ENCODE measurements around the gene EIF3I. TPM values are rescaled to one million over a fixed set of nuclear protein-coding genes. Genes with fewer than 3 reads are reported as not detected.

The EIF3I gene
- total and polyA plus RNA-seq, 2 of the 13 experiments (the other 11 are each of a cell fraction or from before 2014, with no cell fraction given): 210 to 223 TPM

DNA sequence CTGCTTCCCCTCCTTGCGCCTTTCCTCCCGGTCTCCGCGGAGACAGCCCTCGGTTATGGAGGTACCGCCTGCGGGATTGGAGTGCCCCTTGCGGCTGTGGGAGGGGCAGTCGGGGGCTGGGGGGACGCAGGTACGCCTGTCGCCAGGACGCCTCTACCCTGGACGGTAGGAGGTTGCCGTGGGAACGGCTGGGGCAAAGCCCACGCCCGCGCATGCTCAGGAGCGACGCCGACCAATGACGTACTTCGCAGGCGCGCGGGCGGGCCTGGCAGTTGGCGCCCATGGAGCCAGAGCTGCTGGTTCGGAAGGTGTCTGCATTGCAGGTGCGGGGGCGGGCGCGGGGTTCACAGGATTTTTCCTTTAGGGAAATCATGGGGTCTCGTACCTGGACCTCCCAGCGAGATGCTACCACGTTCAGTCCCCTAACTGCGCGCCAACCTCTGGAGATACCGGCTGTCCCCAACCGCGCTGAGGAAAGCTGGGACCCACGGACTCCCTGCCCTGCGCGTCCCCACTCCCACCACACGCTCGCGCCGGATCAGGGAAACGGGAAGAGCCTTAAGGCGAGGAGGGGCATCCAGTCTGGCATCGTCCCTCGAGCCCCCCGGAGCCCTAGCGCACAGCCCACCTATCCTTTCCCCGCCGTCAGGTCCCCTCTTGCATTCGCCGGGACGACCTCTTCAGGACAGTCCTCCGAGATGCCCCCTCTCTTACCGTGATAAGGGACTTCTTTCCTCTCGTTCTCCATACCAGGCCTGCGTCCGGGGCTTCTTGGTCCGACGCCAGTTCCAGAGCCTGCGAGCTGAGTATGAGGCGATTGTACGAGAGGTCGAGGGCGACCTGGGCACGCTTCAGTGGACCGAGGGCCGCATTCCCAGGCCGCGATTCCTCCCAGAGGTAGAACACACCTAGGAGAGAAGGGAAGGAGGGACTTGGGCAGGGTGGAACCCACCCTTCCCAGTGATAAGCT is 16.5 kb upstream of the EIF3I start, which contains the start of gene IQCC (continued):
- TF ChIP-seq ZFP62 (CRISPR knock-in tag; IDR thresholded peaks at IDR 0.05): no peak
- no peak for TF ChIP-seq SMARCE1 (IDR thresholded peaks at IDR 0.05; ENCODE audit: borderline replicate concordance)
- TF ChIP-seq ZNF256 (CRISPR knock-in tag; conservative IDR thresholded peaks at IDR 0.05): no peak
- TF ChIP-seq CBX1 (IDR thresholded peaks at IDR 0.05; ENCODE audit: low read depth): no peak
- TF ChIP-seq, protein P1, sequence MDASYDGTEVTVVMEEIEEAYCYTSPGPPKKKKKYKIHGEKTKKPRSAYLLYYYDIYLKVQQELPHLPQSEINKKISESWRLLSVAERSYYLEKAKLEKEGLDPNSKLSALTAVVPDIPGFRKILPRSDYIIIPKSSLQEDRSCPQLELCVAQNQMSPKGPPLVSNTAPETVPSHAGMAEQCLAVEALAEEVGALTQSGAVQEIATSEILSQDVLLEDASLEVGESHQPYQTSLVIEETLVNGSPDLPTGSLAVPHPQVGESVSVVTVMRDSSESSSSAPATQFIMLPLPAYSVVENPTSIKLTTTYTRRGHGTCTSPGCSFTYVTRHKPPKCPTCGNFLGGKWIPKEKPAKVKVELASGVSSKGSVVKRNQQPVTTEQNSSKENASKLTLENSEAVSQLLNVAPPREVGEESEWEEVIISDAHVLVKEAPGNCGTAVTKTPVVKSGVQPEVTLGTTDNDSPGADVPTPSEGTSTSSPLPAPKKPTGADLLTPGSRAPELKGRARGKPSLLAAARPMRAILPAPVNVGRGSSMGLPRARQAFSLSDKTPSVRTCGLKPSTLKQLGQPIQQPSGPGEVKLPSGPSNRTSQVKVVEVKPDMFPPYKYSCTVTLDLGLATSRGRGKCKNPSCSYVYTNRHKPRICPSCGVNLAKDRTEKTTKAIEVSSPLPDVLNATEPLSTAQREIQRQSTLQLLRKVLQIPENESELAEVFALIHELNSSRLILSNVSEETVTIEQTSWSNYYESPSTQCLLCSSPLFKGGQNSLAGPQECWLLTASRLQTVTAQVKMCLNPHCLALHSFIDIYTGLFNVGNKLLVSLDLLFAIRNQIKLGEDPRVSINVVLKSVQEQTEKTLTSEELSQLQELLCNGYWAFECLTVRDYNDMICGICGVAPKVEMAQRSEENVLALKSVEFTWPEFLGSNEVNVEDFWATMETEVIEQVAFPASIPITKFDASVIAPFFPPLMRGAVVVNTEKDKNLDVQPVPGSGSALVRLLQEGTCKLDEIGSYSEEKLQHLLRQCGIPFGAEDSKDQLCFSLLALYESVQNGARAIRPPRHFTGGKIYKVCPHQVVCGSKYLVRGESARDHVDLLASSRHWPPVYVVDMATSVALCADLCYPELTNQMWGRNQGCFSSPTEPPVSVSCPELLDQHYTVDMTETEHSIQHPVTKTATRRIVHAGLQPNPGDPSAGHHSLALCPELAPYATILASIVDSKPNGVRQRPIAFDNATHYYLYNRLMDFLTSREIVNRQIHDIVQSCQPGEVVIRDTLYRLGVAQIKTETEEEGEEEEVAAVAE (CRISPR knock-in tag; IDR thresholded peaks at IDR 0.05; ENCODE audit: borderline replicate concordance): no peak
- TF ChIP-seq CHD2 (IDR thresholded peaks at IDR 0.05; ENCODE audit: low read depth, low read length): no peak
- 0 out of 2 replicates have a peak, but pooled peaks have one; percentile 31 for TF ChIP-seq ZNF792 (CRISPR knock-in tag; IDR thresholded peaks at IDR 0.05)
- TF ChIP-seq, protein P2, sequence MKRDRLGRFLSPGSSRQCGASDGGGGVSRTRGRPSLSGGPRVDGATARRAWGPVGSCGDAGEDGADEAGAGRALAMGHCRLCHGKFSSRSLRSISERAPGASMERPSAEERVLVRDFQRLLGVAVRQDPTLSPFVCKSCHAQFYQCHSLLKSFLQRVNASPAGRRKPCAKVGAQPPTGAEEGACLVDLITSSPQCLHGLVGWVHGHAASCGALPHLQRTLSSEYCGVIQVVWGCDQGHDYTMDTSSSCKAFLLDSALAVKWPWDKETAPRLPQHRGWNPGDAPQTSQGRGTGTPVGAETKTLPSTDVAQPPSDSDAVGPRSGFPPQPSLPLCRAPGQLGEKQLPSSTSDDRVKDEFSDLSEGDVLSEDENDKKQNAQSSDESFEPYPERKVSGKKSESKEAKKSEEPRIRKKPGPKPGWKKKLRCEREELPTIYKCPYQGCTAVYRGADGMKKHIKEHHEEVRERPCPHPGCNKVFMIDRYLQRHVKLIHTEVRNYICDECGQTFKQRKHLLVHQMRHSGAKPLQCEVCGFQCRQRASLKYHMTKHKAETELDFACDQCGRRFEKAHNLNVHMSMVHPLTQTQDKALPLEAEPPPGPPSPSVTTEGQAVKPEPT (CRISPR knock-in tag; IDR thresholded peaks at IDR 0.05; ENCODE audit: low read depth): no peak
- no peak for TF ChIP-seq ZNF562 (CRISPR knock-in tag; IDR thresholded peaks at IDR 0.05; ENCODE audit: borderline replicate concordance)
- TF ChIP-seq, protein P3, sequence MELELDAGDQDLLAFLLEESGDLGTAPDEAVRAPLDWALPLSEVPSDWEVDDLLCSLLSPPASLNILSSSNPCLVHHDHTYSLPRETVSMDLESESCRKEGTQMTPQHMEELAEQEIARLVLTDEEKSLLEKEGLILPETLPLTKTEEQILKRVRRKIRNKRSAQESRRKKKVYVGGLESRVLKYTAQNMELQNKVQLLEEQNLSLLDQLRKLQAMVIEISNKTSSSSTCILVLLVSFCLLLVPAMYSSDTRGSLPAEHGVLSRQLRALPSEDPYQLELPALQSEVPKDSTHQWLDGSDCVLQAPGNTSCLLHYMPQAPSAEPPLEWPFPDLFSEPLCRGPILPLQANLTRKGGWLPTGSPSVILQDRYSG (CRISPR knock-in tag; IDR thresholded peaks at IDR 0.05): no peak
- no peak for TF ChIP-seq SCMH1 (CRISPR knock-in tag; IDR thresholded peaks at IDR 0.05; ENCODE audit: borderline replicate concordance)
- no peak for TF ChIP-seq TBX3 (IDR thresholded peaks at IDR 0.05; ENCODE audit: borderline replicate concordance)
- TF ChIP-seq TGIF2 (CRISPR knock-in tag; IDR thresholded peaks at IDR 0.05): peak; percentile 64
- TF ChIP-seq ZFX (CRISPR knock-in tag; IDR thresholded peaks at IDR 0.05; ENCODE audit: low read depth): peak; percentile 85
- no peak for TF ChIP-seq ZNF747 (CRISPR knock-in tag; IDR thresholded peaks at IDR 0.05; ENCODE audit: borderline replicate concordance)
- TF ChIP-seq, protein P4, sequence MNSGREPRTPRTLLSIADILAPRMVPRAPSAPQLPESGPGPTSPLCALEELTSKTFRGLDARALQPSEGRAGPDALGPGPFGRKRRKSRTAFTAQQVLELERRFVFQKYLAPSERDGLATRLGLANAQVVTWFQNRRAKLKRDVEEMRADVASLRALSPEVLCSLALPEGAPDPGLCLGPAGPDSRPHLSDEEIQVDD (CRISPR knock-in tag; IDR thresholded peaks at IDR 0.05; ENCODE audit: borderline replicate concordance): no peak
- no peak for TF ChIP-seq CCAR2 (optimal IDR thresholded peaks at IDR 0.05; ENCODE audit: low read depth, low read length)
- peak; percentile 27 for TF ChIP-seq FOSL2 (CRISPR knock-in tag; IDR thresholded peaks at IDR 0.05)
- no peak for TF ChIP-seq PHB2 (IDR thresholded peaks at IDR 0.05; ENCODE audit: partially characterized antibody)
- peak; percentile 82 for TF ChIP-seq POLR2G (IDR thresholded peaks at IDR 0.05; ENCODE audit: low read depth, low read length)
- TF ChIP-seq ARNTL (CRISPR knock-in tag; IDR thresholded peaks at IDR 0.05): no peak
- 0 out of 2 replicates have a peak, but pooled peaks have one; percentile 19 for TF ChIP-seq ZNF253 (CRISPR knock-in tag; IDR thresholded peaks at IDR 0.05; ENCODE audit: borderline replicate concordance)
- TF ChIP-seq CENPX (CRISPR knock-in tag; IDR thresholded peaks at IDR 0.05): no peak

Measured in HepG2 (cell line).